ENCODE data around the gene GRB10.

Gene GRB10

GRCh38 chr7:50544992-50545391, 237.7 kb downstream of the GRB10 start:
- DNase-seq (ENCODE audit: low spot score) = no peak

GRCh38 chr7:50543776-50544442, 238.8 kb downstream of the GRB10 start:
- DNase-seq (ENCODE audit: low spot score) = no peak

GRCh38 chr7:50542132-50542531, 240.6 kb downstream of the GRB10 start:
- DNase-seq (ENCODE audit: low spot score) = no peak

- no peak for DNase-seq (ENCODE audit: low spot score)
These were observed 241.7 kb downstream of the GRB10 start for GRCh38 chr7:50540785-50541579.
